ENCODE measurements around the gene FPGS.
"Not testable (repeated sequence)": the region's sequence is repeated elsewhere in the genome, so short reads cannot be mapped to it uniquely, and the experiment has no call there.

FPGS gene

GRCh38 chr9:127776195-127776923 is 26.3 kb upstream of the FPGS start:
- peak overlapping the region; percentile 95 for H3K27ac Mint-ChIP-seq (ENCODE audit: low read depth)
- DNase-seq (ENCODE audit: low spot score in 2 of 2) (peak; percentile 49 to 72), ATAC-seq (replicated peaks; ENCODE audit: extremely low read depth, poor library complexity, severe bottlenecking) (peak; percentile 57)
- H3K4me3 Mint-ChIP-seq, result peak overlapping the region; percentile 96
- H3K36me3 Mint-ChIP-seq (ENCODE audit: insufficient read depth), result peaks cover 49% of the 10 kb centered on the region
- peaks cover 45% of the 10 kb centered on the region for H3K4me1 Mint-ChIP-seq
- H3K27me3 Mint-ChIP-seq, result no peaks in the 10 kb centered on the region
- H3K9me3 Mint-ChIP-seq, result no peaks in the 10 kb centered on the region

DNA sequence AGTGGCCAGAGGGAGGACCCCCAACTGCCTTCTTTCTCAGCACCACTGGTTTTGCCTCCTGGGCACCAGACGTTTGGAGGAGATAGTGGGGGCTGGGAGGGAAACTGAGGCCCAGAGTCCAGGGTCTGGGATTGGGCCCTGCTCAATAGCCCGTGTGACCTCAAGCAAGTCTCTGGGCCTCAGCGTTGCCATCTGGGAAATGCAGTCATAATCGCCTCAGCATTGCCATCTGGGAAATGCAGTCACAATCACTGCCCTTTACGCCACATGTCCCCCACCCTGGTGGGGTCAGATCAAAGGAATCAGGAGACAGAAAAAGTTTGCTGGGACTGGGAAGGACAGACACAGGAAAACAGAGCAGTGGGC is 25.8 kb upstream of the FPGS start:
- Mint-ChIP-seq H3K4me1 (peaks cover 46% of the 10 kb centered on the region), H3K36me3 (ENCODE audit: insufficient read depth) (peaks cover 44% of the 10 kb centered on the region), H3K27ac (ENCODE audit: low read depth) (peak overlapping the region; percentile 95), H3K27me3 (no peaks in the 10 kb centered on the region), H3K4me3 (peak overlapping the region; percentile 96), H3K9me3 (no peaks in the 10 kb centered on the region)
- ATAC-seq (replicated peaks; ENCODE audit: extremely low read depth, poor library complexity, severe bottlenecking), result no peak
- DNase-seq (ENCODE audit: low spot score in 2 of 2), result no peak

DNA sequence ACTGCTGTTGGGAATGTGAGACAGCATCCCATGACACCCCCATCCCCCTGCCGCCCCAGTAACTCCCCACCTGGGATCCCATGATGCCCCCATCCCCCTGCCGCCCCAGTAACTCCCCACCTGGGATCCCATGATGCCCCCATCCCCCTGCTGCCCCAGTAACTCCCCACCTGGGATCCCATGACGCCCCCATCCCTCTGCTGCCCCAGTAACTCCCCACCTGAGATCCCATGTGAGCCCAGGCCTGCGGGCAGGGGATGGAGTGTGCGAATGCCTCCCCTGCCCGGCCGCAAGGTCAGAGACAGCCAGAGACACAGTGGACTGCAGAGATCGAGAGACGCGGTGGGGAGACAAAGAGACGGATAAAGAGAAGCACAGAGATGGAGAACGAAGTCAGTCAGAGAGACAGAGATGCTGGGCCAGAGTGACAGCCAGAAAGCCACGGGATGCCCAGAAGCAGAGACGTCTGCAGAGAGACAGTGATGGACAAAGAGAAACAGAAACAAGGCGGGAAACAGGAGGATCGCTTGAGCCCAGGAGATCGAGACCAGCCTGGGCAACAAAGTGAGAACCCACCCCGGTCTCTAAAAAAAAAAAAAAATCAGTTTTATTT is 25.2 kb upstream of the FPGS start:
- Mint-ChIP-seq H3K4me3 (peak overlapping the region; percentile 96), H3K9me3 (no peaks in the 10 kb centered on the region), H3K27ac (ENCODE audit: low read depth) (peak overlapping the region; percentile 95), H3K36me3 (ENCODE audit: insufficient read depth) (peaks cover 40% of the 10 kb centered on the region), H3K27me3 (no peaks in the 10 kb centered on the region), H3K4me1 (peaks cover 48% of the 10 kb centered on the region)
- ATAC-seq (replicated peaks; ENCODE audit: extremely low read depth, poor library complexity, severe bottlenecking), result no peak
- no peak for DNase-seq (ENCODE audit: low spot score in 2 of 2)

DNA sequence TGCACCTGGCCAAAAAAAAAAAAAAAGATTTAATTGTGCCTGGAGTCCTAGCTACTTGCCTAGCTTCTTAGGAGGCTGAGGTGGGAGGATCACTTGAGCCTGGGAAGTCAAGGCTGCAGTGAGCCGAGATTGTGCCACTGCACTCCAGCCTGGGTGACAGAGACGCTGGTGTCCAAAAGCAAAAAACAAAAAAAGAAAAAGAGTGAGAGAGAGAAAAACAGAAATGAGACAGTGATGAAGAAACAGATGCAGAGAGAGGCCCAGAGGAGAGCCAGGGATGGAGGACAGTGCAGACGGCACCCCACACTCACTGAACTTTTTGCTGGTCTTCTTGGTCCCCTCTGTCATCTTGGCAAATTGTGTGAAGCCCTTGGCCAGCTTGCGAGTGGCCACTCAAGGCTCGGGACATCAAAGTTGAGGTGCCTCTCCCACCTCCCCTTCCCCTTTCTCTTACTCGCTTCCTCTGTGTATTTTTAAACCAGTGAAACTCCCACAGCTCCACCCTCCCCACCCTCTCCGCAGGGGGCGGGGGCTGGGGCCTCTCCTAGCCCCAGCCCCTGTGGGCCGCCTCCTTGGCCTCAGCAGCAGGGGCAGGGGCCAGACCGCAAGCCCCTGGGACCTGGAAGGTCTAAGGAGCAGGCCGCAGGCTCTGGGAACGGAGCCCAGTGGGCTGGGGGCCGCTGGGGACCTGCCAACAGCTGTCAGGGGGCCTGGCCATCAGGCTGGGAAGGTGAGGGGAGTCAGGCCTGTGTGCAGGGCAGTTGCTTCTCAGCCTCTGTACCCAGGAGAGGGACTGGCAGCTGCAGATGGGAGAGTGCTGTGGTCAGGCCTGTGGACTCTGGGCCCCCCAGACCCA is 24.2 kb upstream of the FPGS start, which contains the start of gene SH2D3C:
TSS of gene SH2D3C (minus strand) at position 387 of the 856 bp plus-strand sequence. CDS start at position 348, 39 bp downstream.
- no peaks in the 10 kb centered on the region for H3K9me3 Mint-ChIP-seq
- no peak for DNase-seq (ENCODE audit: low spot score in 2 of 2)
- H3K27ac Mint-ChIP-seq (ENCODE audit: low read depth), result peak within 1 kb of the TSS; percentile 95
- H3K4me1 Mint-ChIP-seq, result peaks cover 53% of the 10 kb centered on the region
- peak within 1 kb of the TSS; percentile 96 for H3K4me3 Mint-ChIP-seq
- peak; percentile 15 for ATAC-seq (replicated peaks; ENCODE audit: extremely low read depth, poor library complexity, severe bottlenecking)
- H3K27me3 Mint-ChIP-seq, result no peaks in the 10 kb centered on the region
- H3K36me3 Mint-ChIP-seq (ENCODE audit: insufficient read depth), result peaks cover 37% of the 10 kb centered on the region

- H3K27me3 Mint-ChIP-seq, result no peaks in the 10 kb centered on the region
- H3K9me3 Mint-ChIP-seq, result no peaks in the 10 kb centered on the region
- H3K4me3 Mint-ChIP-seq, result peak overlapping the region; percentile 96
- H3K4me1 Mint-ChIP-seq, result peaks cover 56% of the 10 kb centered on the region
- ATAC-seq (replicated peaks; ENCODE audit: extremely low read depth, poor library complexity, severe bottlenecking), result peak; percentile 44
- peaks cover 33% of the 10 kb centered on the region for H3K36me3 Mint-ChIP-seq (ENCODE audit: insufficient read depth)
- peak in 1 of 2 donors; percentile 45 for DNase-seq (ENCODE audit: low spot score in 2 of 2)
- H3K27ac Mint-ChIP-seq (ENCODE audit: low read depth), result peak overlapping the region; percentile 95
Measured at GRCh38 chr9:127779136-127779981, 23.3 kb upstream of the FPGS start.

DNA sequence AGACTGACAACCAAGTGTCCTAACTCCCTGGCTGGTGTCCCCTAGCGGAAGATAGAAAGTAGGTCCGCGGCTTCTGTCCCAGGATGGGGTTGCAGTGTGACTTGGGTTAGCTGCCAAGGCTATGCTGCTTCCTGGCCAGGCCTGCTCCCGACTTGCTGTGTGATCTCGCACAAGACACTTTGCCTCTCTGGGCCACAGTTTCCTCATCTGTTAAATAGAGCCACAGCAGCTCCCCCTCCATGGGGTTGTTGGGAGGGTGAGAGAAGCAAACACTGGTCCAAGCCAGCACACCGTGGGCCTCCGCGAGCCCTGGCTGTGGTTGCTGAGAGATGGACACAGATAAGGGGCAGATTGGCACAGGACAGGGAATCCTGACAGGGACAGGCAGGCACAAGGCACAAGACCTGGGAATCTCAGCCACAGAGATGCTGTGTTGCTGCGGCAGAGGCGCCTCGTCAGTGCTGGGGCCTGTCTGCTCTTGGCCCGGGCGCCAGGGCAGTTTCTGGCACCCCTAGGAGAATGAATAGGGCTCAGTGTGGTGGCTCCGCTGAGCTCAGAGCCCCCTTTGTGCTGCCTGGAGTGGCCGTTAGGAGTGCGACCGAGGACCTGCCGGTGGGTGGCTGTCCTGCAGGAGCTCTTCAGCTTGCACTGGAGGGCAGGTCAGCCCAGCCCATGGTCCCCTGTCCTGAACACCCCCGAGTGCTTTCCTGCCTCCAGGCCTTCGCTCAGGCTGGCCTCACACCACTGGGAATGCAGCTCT is 22.4 kb upstream of the FPGS start:
- no peak for DNase-seq (ENCODE audit: low spot score in 2 of 2)
- H3K36me3 Mint-ChIP-seq (ENCODE audit: insufficient read depth), result peaks cover 29% of the 10 kb centered on the region
- no peaks in the 10 kb centered on the region for H3K9me3 Mint-ChIP-seq
- H3K4me1 Mint-ChIP-seq, result peaks cover 61% of the 10 kb centered on the region
- peak overlapping the region; percentile 95 for H3K27ac Mint-ChIP-seq (ENCODE audit: low read depth)
- peak overlapping the region; percentile 96 for H3K4me3 Mint-ChIP-seq
- no peaks in the 10 kb centered on the region for H3K27me3 Mint-ChIP-seq
- no peak for ATAC-seq (replicated peaks; ENCODE audit: extremely low read depth, poor library complexity, severe bottlenecking)

DNA sequence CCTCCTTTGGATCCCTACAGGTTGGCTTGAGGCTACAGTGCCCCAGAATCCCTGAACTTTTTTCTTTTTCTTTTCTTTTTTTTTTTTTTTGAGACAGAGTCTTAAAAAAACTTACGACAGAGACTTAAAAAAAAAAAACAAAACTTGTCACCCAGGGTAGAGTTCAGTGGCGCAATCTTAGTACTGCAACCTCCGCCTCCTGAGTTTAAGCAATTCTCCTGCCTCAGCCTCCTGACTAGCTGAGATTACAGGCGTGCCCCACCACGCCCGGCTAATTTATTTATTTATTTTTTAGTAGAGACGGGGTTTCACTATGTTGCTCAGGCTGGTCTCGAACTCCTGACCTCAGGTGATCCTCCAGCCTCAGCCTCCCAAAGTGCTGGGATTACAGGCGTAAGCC is 21.8 kb upstream of the FPGS start:
- Mint-ChIP-seq H3K4me1 (peaks cover 61% of the 10 kb centered on the region), H3K36me3 (ENCODE audit: insufficient read depth) (peaks cover 31% of the 10 kb centered on the region), H3K4me3 (peak overlapping the region; percentile 96), H3K27ac (ENCODE audit: low read depth) (peak overlapping the region; percentile 95)
- not testable (repeated sequence) for ATAC-seq (replicated peaks; ENCODE audit: extremely low read depth, poor library complexity, severe bottlenecking); H3K9me3 Mint-ChIP-seq; DNase-seq (ENCODE audit: low spot score in 2 of 2); H3K27me3 Mint-ChIP-seq

- DNase-seq (ENCODE audit: low spot score in 2 of 2) (no peak), ATAC-seq (replicated peaks; ENCODE audit: extremely low read depth, poor library complexity, severe bottlenecking) (no peak)
- Mint-ChIP-seq H3K4me3 (peak overlapping the region; percentile 31), H3K27ac (ENCODE audit: low read depth) (peak overlapping the region; percentile 95), H3K36me3 (ENCODE audit: insufficient read depth) (peaks cover 31% of the 10 kb centered on the region), H3K27me3 (no peaks in the 10 kb centered on the region), H3K9me3 (no peaks in the 10 kb centered on the region), H3K4me1 (peaks cover 66% of the 10 kb centered on the region)
Measured at GRCh38 chr9:127781806-127782205, 20.9 kb upstream of the FPGS start.

GRCh38 chr9:127783111-127784008 is 19.3 kb upstream of the FPGS start:
- peaks cover 67% of the 10 kb centered on the region for H3K4me1 Mint-ChIP-seq
- peak; percentile 67 to 86 for DNase-seq (ENCODE audit: low spot score in 2 of 2)
- peaks cover 37% of the 10 kb centered on the region for H3K36me3 Mint-ChIP-seq (ENCODE audit: insufficient read depth)
- H3K27ac Mint-ChIP-seq (ENCODE audit: low read depth), result peak overlapping the region; percentile 96
- H3K9me3 Mint-ChIP-seq, result no peaks in the 10 kb centered on the region
- ATAC-seq (replicated peaks; ENCODE audit: extremely low read depth, poor library complexity, severe bottlenecking), result peak; percentile 47
- H3K4me3 Mint-ChIP-seq, result peak overlapping the region; percentile 75
- no peaks in the 10 kb centered on the region for H3K27me3 Mint-ChIP-seq

- H3K9me3 Mint-ChIP-seq, result no peaks in the 10 kb centered on the region
- H3K36me3 Mint-ChIP-seq (ENCODE audit: insufficient read depth), result peaks cover 51% of the 10 kb centered on the region
- peaks cover 55% of the 10 kb centered on the region for H3K4me1 Mint-ChIP-seq
- peak overlapping the region; percentile 86 for H3K4me3 Mint-ChIP-seq
- ATAC-seq (replicated peaks; ENCODE audit: extremely low read depth, poor library complexity, severe bottlenecking), result peak; percentile 42
- H3K27me3 Mint-ChIP-seq, result no peaks in the 10 kb centered on the region
- peak overlapping the region; percentile 96 for H3K27ac Mint-ChIP-seq (ENCODE audit: low read depth)
- DNase-seq (ENCODE audit: low spot score in 2 of 2), result peak; percentile 85 to 89
Measured at GRCh38 chr9:127785023-127785932, 17.4 kb upstream of the FPGS start.
